TTC549 (cell line): Measurements from ENCODE around the gene ACAP2.
A peak's percentile ranks its signal among the peaks of the same experiment; 100 is the strongest.
"Not testable (repeated sequence)": the region's sequence is repeated elsewhere in the genome, so short reads cannot be mapped to it uniquely, and the experiment has no call there.

Source experiments
- FAIRE-seq: peaks from 2 replicates; lab custom pipeline; 2012; peaks lifted over from hg19 to GRCh38; lab: Jason Lieb, UNC

The ACAP2 gene

GRCh38 chr3:195442573-195443390 is at the start of gene ACAP2:
Gene ACAP2 (minus strand): TSS chr3:195443020. CDS start chr3:195442847, 173 bp downstream.
- FAIRE-seq, result peak; percentile 68

GRCh38 chr3:195475614-195476013 is 32.8 kb upstream of the ACAP2 start:
- FAIRE-seq, result no peak

- FAIRE-seq, result not testable (repeated sequence)
These were observed 32.3 kb upstream of the ACAP2 start for GRCh38 chr3:195475116-195475515.

GRCh38 chr3:195468841-195469240 is 26.0 kb upstream of the ACAP2 start:
- no peak for FAIRE-seq

- FAIRE-seq, result no peak
These were observed 25.6 kb upstream of the ACAP2 start for GRCh38 chr3:195468391-195468776.

GRCh38 chr3:195467641-195468390 is 25.0 kb upstream of the ACAP2 start:
- FAIRE-seq, result no peak

GRCh38 chr3:195466251-195466650 is 23.4 kb upstream of the ACAP2 start:
- no peak for FAIRE-seq

GRCh38 chr3:195462922-195463321 is 20.1 kb upstream of the ACAP2 start:
- not testable (repeated sequence) for FAIRE-seq

- no peak for FAIRE-seq
These were observed 19.4 kb upstream of the ACAP2 start for GRCh38 chr3:195462308-195462610.

GRCh38 chr3:195461594-195462307 is 18.9 kb upstream of the ACAP2 start:
- no peak for FAIRE-seq

- no peak for FAIRE-seq
These were observed 17.4 kb upstream of the ACAP2 start for GRCh38 chr3:195460091-195460713.

- no peak for FAIRE-seq
These were observed 15.5 kb upstream of the ACAP2 start for GRCh38 chr3:195458316-195458717.

GRCh38 chr3:195455789-195456188 is 13.0 kb upstream of the ACAP2 start:
- no peak for FAIRE-seq

GRCh38 chr3:195453236-195453635 is 10.4 kb upstream of the ACAP2 start:
- no peak for FAIRE-seq

GRCh38 chr3:195451373-195452015 is 8.7 kb upstream of the ACAP2 start:
- no peak for FAIRE-seq

GRCh38 chr3:195450731-195451229 is 8.0 kb upstream of the ACAP2 start:
- no peak for FAIRE-seq

- FAIRE-seq, result no peak
These were observed 5.5 kb upstream of the ACAP2 start for GRCh38 chr3:195448205-195448875.

- no peak for FAIRE-seq
These were observed 4.4 kb upstream of the ACAP2 start for GRCh38 chr3:195447201-195447600.

GRCh38 chr3:195446359-195446758 is 3.5 kb upstream of the ACAP2 start:
- no peak for FAIRE-seq

- FAIRE-seq, result no peak
These were observed 3.1 kb upstream of the ACAP2 start for GRCh38 chr3:195445885-195446284.

GRCh38 chr3:195443391-195443989 is 670 bp upstream of the ACAP2 start:
- no peak for FAIRE-seq
